Left ventricle myocardium inferior (tissue), 1 donor: ENCODE data around the gene GRK6. TPM values are rescaled to one million over a fixed set of nuclear protein-coding genes. Genes with fewer than 3 reads are reported as not detected.
A peak's percentile ranks its signal among the peaks of the same experiment; 100 is the strongest.

ENCODE experiments used
- DNase-seq: peaks from one replicate; pipeline ENCODE4 v3.0.0-alpha.2; 2020
- H3K27ac ChIP-seq: fragments of 200-600 bp; replicated peaks from 2 replicates; pipeline ENCODE4 v1.8.0; 2021
- H3K27me3 ChIP-seq: fragments of 200-600 bp; 2 replicates; pipeline ENCODE4 v1.8.0; 2021; ENCODE audit warnings: low read depth
- H3K36me3 ChIP-seq: fragments of 200-600 bp; 2 replicates; pipeline ENCODE4 v1.8.0; 2021
- H3K4me1 ChIP-seq: fragments of 200-600 bp; 2 replicates; pipeline ENCODE4 v1.8.0; 2021
- H3K4me3 ChIP-seq: fragments of 200-600 bp; 2 replicates; pipeline ENCODE4 v1.8.0; 2021; ENCODE audit warnings: mild to moderate bottlenecking, moderate library complexity
- H3K9me3 ChIP-seq: fragments of 200-600 bp; replicated peaks from 2 replicates; pipeline ENCODE4 v1.8.0; 2021
- CTCF ChIP-seq: fragments of 200-600 bp; IDR thresholded peaks from 2 replicates; pipeline ENCODE4 v1.8.0; 2021; ENCODE audit warnings: antibody characterized with exemption, mild to moderate bottlenecking, borderline replicate concordance
- intact Hi-C: fragments of 100-400 bp; cut with micrococcal nuclease; formaldehyde crosslinking; loops from one replicate; pipeline ENCODE4 v1.11.0; 2022
- total RNA-seq: library from RNA; stranded (reverse); fragmentation: NEBNext Ultra II Directional; extraction: Animal tissue kit (Norgen Biotek cat#: 25700); gene quantifications from one replicate; pipeline ENCODE4 v1.2.1, GENCODE V29; 2021
- donor health status: DM: no; HTN: yes; CAD: no; lungs with severe emphysema.

The GRK6 gene
- total RNA-seq, 1 donor from 2014 or later: 15.6 TPM

- Histone ChIP-seq H3K4me3 (no peak overlapping the region), H3K27ac (peak overlapping the region; percentile 81), H3K9me3 (no peaks in the 10 kb centered on the region), H3K27me3 (peaks cover 12% of the 10 kb centered on the region), H3K4me1 (peaks cover 57% of the 10 kb centered on the region), H3K36me3 (peaks cover 26% of the 10 kb centered on the region)
- intact Hi-C loops: loop anchor here (10.0 kb wide), 1 partner anchor 142 kb away; the partner anchor contains the start of gene MXD3
- peak; percentile 72 for DNase-seq
- TF ChIP-seq CTCF: peak; percentile 64
These were observed 30.7 kb downstream of the GRK6 start for GRCh38 chr5:177456976-177457851.

GRCh38 chr5:177457852-177458681 lies 31.6 kb downstream of the GRK6 start:
- DNase-seq: no peak
- peak overlapping the region; percentile 36 for H3K27ac ChIP-seq
- TF ChIP-seq CTCF: no peak
- peaks cover 26% of the 10 kb centered on the region for H3K36me3 ChIP-seq
- no peaks in the 10 kb centered on the region for H3K9me3 ChIP-seq
- no peak overlapping the region for H3K4me3 ChIP-seq
- peaks cover 63% of the 10 kb centered on the region for H3K4me1 ChIP-seq
- intact Hi-C loops: loop anchor here (10.0 kb wide), 1 partner anchor 143 kb away; the partner anchor contains the start of gene MXD3
- H3K27me3 ChIP-seq: peaks cover 12% of the 10 kb centered on the region

DNA sequence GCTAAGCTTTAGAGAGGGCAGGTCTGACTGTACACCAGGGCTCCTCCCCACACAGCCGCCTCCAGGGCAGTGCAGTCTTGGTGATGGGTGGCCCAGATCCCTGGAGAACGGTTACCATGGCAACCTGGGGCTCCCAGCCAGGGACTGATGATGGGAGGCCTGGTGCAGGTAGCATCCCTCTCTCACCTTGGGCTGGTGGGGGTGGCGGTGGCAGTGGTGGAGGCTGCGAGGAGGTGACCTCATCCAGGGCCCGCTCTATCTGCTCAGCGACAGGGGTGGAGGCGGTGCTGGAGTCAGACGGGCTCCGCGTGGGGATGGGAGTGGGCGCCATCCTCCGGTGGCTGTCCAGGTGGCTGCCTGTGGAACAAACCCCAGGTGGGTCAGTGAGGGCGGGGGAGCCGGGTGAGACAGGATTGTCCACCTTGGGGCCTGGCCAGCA lies 32.5 kb downstream of the GRK6 start:
- Histone ChIP-seq H3K4me3 (no peak overlapping the region), H3K36me3 (peaks cover 26% of the 10 kb centered on the region)
- TF ChIP-seq CTCF: no peak

DNA sequence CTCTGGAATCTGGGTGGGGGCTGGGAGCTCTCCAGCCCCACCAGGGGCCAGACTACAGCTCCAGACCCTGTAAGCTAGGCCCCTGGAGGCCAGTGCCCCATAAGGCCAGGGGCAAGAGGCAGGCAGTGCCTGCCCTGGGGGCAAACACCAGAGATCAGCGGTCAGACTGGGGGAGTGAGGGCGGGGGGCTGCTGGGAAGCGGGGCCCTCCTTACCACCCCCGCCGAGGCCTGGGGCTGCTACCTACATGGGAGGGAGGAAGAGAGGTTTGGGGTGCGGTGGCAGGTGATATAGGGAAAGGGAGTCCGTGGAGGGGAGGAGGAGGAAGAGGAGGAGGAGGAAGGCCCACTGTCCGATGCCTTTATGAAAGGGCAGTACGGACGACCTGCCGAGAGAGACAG lies 32.9 kb downstream of the GRK6 start:
- no peak for DNase-seq
- H3K36me3 ChIP-seq: peaks cover 26% of the 10 kb centered on the region

More for the DNA sequence above, 32.5 kb downstream of the GRK6 start:
- Histone ChIP-seq H3K27me3 (peaks cover 16% of the 10 kb centered on the region), H3K9me3 (no peaks in the 10 kb centered on the region), H3K4me1 (peaks cover 60% of the 10 kb centered on the region), H3K27ac (no peak overlapping the region)
- DNase-seq: no peak
- intact Hi-C loops: loop anchor here (10.0 kb wide), 1 partner anchor 144 kb away; the partner anchor contains the start of gene MXD3

More for the DNA sequence above, 32.9 kb downstream of the GRK6 start:
- TF ChIP-seq CTCF: no peak
- Histone ChIP-seq H3K27me3 (peaks cover 20% of the 10 kb centered on the region), H3K9me3 (no peaks in the 10 kb centered on the region), H3K4me3 (no peak overlapping the region), H3K4me1 (peaks cover 56% of the 10 kb centered on the region), H3K27ac (no peak overlapping the region)
- intact Hi-C loops: loop anchor here (10.0 kb wide), 1 partner anchor 145 kb away; the partner anchor contains the start of gene MXD3
